ENCODE measurements around the gene ABCB11.

- TF ChIP-seq CTCF (conservative IDR thresholded peaks at IDR 0.05; ENCODE audit: low read depth, low read length) (no peak), EZH2 (IDR thresholded peaks at IDR 0.05; ENCODE audit: borderline replicate concordance, low read depth, low read length, poor library complexity, severe bottlenecking) (no peak)
Observed at GRCh38 chr2:168964251-168964807, 66.8 kb downstream of the ABCB11 start.

Measured in A673 (cell line).